ENCODE results near the gene PPWD1. TPM values are rescaled to one million over a fixed set of nuclear protein-coding genes. Genes with fewer than 3 reads are reported as not detected.

PPWD1 gene
- total RNA-seq, 2 donors from 2014 or later, result 32.8 to 71.0 TPM

DNA sequence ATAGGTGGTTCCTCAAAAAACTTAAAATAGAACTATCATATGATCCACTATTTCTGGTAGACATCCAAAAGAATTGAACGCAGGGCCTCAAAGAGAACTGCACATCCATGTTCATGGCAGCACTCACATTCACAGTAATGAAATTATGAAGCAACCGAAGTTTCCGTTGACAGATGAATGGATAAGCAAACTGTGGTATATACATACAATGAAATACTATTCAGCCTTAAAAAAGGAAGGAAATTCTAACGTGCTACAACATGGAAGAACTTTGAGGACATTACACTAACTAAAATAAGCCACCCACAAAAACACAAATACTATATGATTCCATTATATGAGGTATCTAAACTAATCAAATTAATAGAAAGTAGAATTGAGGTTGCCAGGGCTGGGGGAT, 18.6 kb upstream of the PPWD1 start:
- ATAC-seq (ENCODE audit: insufficient number of reproducible peaks, low FRiP score, low read depth) (no peak), DNase-seq (ENCODE audit: low spot score) (no peak)
- Histone ChIP-seq H3K27ac (no peak overlapping the region), H3K9me3 (no peaks in the 10 kb centered on the region), H3K27me3 (replicated peaks; ENCODE audit: insufficient read depth) (no peaks in the 10 kb centered on the region), H3K36me3 (no peaks in the 10 kb centered on the region), H3K4me3 (no peak overlapping the region), H3K4me1 (ENCODE audit: control insufficient read depth in 1 of 2, low read depth in 2 of 2) (no peaks in the 10 kb centered on the region)
- TF ChIP-seq, protein P1, sequence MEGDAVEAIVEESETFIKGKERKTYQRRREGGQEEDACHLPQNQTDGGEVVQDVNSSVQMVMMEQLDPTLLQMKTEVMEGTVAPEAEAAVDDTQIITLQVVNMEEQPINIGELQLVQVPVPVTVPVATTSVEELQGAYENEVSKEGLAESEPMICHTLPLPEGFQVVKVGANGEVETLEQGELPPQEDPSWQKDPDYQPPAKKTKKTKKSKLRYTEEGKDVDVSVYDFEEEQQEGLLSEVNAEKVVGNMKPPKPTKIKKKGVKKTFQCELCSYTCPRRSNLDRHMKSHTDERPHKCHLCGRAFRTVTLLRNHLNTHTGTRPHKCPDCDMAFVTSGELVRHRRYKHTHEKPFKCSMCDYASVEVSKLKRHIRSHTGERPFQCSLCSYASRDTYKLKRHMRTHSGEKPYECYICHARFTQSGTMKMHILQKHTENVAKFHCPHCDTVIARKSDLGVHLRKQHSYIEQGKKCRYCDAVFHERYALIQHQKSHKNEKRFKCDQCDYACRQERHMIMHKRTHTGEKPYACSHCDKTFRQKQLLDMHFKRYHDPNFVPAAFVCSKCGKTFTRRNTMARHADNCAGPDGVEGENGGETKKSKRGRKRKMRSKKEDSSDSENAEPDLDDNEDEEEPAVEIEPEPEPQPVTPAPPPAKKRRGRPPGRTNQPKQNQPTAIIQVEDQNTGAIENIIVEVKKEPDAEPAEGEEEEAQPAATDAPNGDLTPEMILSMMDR (IDR thresholded peaks at IDR 0.05), result no peak

DNA sequence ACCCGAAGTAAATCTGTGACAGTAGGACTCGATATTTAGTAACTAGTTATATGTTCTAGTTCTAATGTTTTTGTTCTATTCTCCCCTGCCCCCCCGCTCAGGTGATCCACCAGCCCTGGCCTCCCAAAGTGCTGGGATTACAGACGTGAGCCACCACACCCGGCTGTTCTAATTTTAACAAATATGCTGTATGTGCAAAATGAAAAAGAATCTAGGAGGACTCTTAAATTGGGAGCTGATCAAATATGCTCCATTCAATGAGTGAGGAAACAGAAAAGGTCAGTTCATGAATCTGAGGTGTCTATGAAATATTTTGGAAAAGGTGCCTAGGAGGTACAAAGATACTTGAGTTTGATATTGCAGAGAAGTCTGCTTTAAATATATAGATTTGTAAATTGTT, 17.0 kb upstream of the PPWD1 start:
- no peaks in the 10 kb centered on the region for H3K27me3 ChIP-seq (replicated peaks; ENCODE audit: insufficient read depth)
- H3K4me1 ChIP-seq (ENCODE audit: control insufficient read depth in 1 of 2, low read depth in 2 of 2), result no peaks in the 10 kb centered on the region
- no peak overlapping the region for H3K27ac ChIP-seq
- no peak overlapping the region for H3K4me3 ChIP-seq
- TF ChIP-seq, protein P1 (IDR thresholded peaks at IDR 0.05), result no peak
- H3K36me3 ChIP-seq, result no peaks in the 10 kb centered on the region
- ATAC-seq (ENCODE audit: insufficient number of reproducible peaks, low FRiP score, low read depth) (no peak), DNase-seq (ENCODE audit: low spot score) (no peak)
- H3K9me3 ChIP-seq, result no peaks in the 10 kb centered on the region

DNA sequence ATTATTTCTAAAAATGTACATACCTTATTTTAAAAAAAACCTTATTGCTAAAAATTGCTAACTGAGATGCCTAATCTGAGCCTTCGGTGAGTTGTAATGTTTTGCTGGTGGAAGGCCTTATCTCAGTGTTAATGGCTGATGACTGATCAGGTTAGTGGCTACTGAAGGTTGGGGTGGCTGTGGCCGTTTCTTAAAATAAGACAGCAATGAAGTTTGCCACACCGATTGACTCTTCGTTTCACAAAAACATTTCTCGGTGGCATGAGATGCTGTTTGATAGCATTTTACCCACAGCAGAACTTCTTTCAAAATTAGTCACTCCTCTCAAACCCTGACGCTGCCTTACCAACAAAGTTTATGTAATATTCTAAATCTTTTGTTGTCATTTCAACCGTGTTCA, 14.8 kb upstream of the PPWD1 start:
- no peak overlapping the region for H3K4me3 ChIP-seq
- ATAC-seq (ENCODE audit: insufficient number of reproducible peaks, low FRiP score, low read depth) (no peak), DNase-seq (ENCODE audit: low spot score) (no peak)
- H3K4me1 ChIP-seq (ENCODE audit: control insufficient read depth in 1 of 2, low read depth in 2 of 2), result no peaks in the 10 kb centered on the region
- no peaks in the 10 kb centered on the region for H3K27me3 ChIP-seq (replicated peaks; ENCODE audit: insufficient read depth)
- no peak overlapping the region for H3K27ac ChIP-seq
- TF ChIP-seq, protein P1 (IDR thresholded peaks at IDR 0.05), result no peak
- no peaks in the 10 kb centered on the region for H3K36me3 ChIP-seq
- no peaks in the 10 kb centered on the region for H3K9me3 ChIP-seq

GRCh38 chr5:65553941-65554340, 9.2 kb upstream of the PPWD1 start:
- Histone ChIP-seq H3K4me1 (ENCODE audit: control insufficient read depth in 1 of 2, low read depth in 2 of 2) (no peaks in the 10 kb centered on the region), H3K27ac (no peak overlapping the region), H3K9me3 (no peaks in the 10 kb centered on the region), H3K4me3 (no peak overlapping the region), H3K36me3 (no peaks in the 10 kb centered on the region), H3K27me3 (replicated peaks; ENCODE audit: insufficient read depth) (no peaks in the 10 kb centered on the region)
- DNase-seq (ENCODE audit: low spot score) (no peak), ATAC-seq (ENCODE audit: insufficient number of reproducible peaks, low FRiP score, low read depth) (no peak)
- TF ChIP-seq, protein P1 (IDR thresholded peaks at IDR 0.05), result no peak

DNA sequence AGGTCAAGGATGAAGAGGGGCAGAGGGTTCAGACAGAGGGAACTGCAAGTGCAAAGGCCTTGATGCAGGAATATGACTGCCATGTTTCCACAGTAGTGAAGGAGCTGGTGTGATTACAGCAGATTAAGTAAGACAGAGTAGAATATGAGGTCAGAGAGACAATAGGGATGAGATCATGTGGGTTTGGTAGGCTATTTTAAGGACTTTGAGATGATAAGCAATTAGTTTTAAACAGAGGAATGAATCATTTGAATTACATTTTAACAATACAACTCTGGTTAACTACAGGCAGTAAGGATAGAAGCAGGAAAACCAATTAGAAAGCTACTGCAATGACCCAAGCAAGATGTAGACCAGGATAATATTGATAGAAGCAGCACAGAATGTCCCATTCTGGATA, 7.8 kb upstream of the PPWD1 start:
- Histone ChIP-seq H3K36me3 (no peaks in the 10 kb centered on the region), H3K9me3 (no peaks in the 10 kb centered on the region), H3K27me3 (replicated peaks; ENCODE audit: insufficient read depth) (no peaks in the 10 kb centered on the region), H3K4me3 (no peak overlapping the region), H3K27ac (no peak overlapping the region), H3K4me1 (ENCODE audit: control insufficient read depth in 1 of 2, low read depth in 2 of 2) (no peaks in the 10 kb centered on the region)
- TF ChIP-seq, protein P1 (IDR thresholded peaks at IDR 0.05), result no peak
- ATAC-seq (ENCODE audit: insufficient number of reproducible peaks, low FRiP score, low read depth) (no peak), DNase-seq (ENCODE audit: low spot score) (no peak)
